ENCODE measurements around the gene TRPC3.

Gene TRPC3

GRCh38 chr4:121951521-121952110 lies at the start of gene TRPC3:
Gene TRPC3, minus strand, starts transcription at chr4:121952060. Its CDS starts 380 bp downstream, at chr4:121951680.
- Histone ChIP-seq H3K4me1 (ENCODE audit: control insufficient read depth in 1 of 2, insufficient read depth in 2 of 2, low read length in 2 of 2) (peaks cover 0 to 8% of the 10 kb centered on the region in 2 donors), H3K9me3 (ENCODE audit: control insufficient read depth in 1 of 2, low read length in 2 of 2) (no peaks in the 10 kb centered on the region), H3K27ac (ENCODE audit: low read length) (no peak within 1 kb of the TSS), H3K36me3 (ENCODE audit: control insufficient read depth in 1 of 2, insufficient read depth in 2 of 2, low read length in 2 of 2) (no peaks in the 10 kb centered on the region), H3K27me3 (ENCODE audit: low read depth, low read length) (no peaks in the 10 kb centered on the region), H3K4me3 (ENCODE audit: low read depth in 1 of 2, low read length in 2 of 2) (peak within 1 kb of the TSS; percentile 70 to 76)

- Histone ChIP-seq H3K27me3 (ENCODE audit: low read depth, low read length) (no peaks in the 10 kb centered on the region), H3K9me3 (ENCODE audit: control insufficient read depth in 1 of 2, low read length in 2 of 2) (no peaks in the 10 kb centered on the region), H3K4me1 (ENCODE audit: control insufficient read depth in 1 of 2, insufficient read depth in 2 of 2, low read length in 2 of 2) (no peaks in the 10 kb centered on the region), H3K36me3 (ENCODE audit: control insufficient read depth in 1 of 2, insufficient read depth in 2 of 2, low read length in 2 of 2) (no peaks in the 10 kb centered on the region), H3K27ac (ENCODE audit: low read length) (no peak overlapping the region), H3K4me3 (ENCODE audit: low read depth in 1 of 2, low read length in 2 of 2) (no peak overlapping the region)
These were observed 49.0 kb upstream of the TRPC3 start for GRCh38 chr4:122000849-122001248.

GRCh38 chr4:121998024-121998423 lies 46.2 kb upstream of the TRPC3 start:
- Histone ChIP-seq H3K36me3 (ENCODE audit: control insufficient read depth in 1 of 2, insufficient read depth in 2 of 2, low read length in 2 of 2) (no peaks in the 10 kb centered on the region), H3K4me3 (ENCODE audit: low read depth in 1 of 2, low read length in 2 of 2) (no peak overlapping the region), H3K27me3 (ENCODE audit: low read depth, low read length) (no peaks in the 10 kb centered on the region), H3K27ac (ENCODE audit: low read length) (no peak overlapping the region), H3K9me3 (ENCODE audit: control insufficient read depth in 1 of 2, low read length in 2 of 2) (no peaks in the 10 kb centered on the region), H3K4me1 (ENCODE audit: control insufficient read depth in 1 of 2, insufficient read depth in 2 of 2, low read length in 2 of 2) (no peaks in the 10 kb centered on the region)

GRCh38 chr4:121995790-121996537 lies 44.1 kb upstream of the TRPC3 start:
- Histone ChIP-seq H3K27ac (ENCODE audit: low read length) (no peak overlapping the region), H3K4me3 (ENCODE audit: low read depth in 1 of 2, low read length in 2 of 2) (no peak overlapping the region), H3K36me3 (ENCODE audit: control insufficient read depth in 1 of 2, insufficient read depth in 2 of 2, low read length in 2 of 2) (no peaks in the 10 kb centered on the region), H3K9me3 (ENCODE audit: control insufficient read depth in 1 of 2, low read length in 2 of 2) (no peaks in the 10 kb centered on the region), H3K4me1 (ENCODE audit: control insufficient read depth in 1 of 2, insufficient read depth in 2 of 2, low read length in 2 of 2) (no peaks in the 10 kb centered on the region), H3K27me3 (ENCODE audit: low read depth, low read length) (no peaks in the 10 kb centered on the region)

GRCh38 chr4:121991968-121992367 lies 40.1 kb upstream of the TRPC3 start:
- H3K9me3 ChIP-seq (ENCODE audit: control insufficient read depth in 1 of 2, low read length in 2 of 2) = no peaks in the 10 kb centered on the region
- H3K4me1 ChIP-seq (ENCODE audit: control insufficient read depth in 1 of 2, insufficient read depth in 2 of 2, low read length in 2 of 2) = no peaks in the 10 kb centered on the region
- H3K36me3 ChIP-seq (ENCODE audit: control insufficient read depth in 1 of 2, insufficient read depth in 2 of 2, low read length in 2 of 2) = no peaks in the 10 kb centered on the region
- no peak overlapping the region for H3K4me3 ChIP-seq (ENCODE audit: low read depth in 1 of 2, low read length in 2 of 2)
- no peaks in the 10 kb centered on the region for H3K27me3 ChIP-seq (ENCODE audit: low read depth, low read length)
- H3K27ac ChIP-seq (ENCODE audit: low read length) = no peak overlapping the region

- Histone ChIP-seq H3K27me3 (ENCODE audit: low read depth, low read length) (no peaks in the 10 kb centered on the region), H3K27ac (ENCODE audit: low read length) (no peak overlapping the region), H3K4me3 (ENCODE audit: low read depth in 1 of 2, low read length in 2 of 2) (no peak overlapping the region), H3K36me3 (ENCODE audit: control insufficient read depth in 1 of 2, insufficient read depth in 2 of 2, low read length in 2 of 2) (no peaks in the 10 kb centered on the region), H3K4me1 (ENCODE audit: control insufficient read depth in 1 of 2, insufficient read depth in 2 of 2, low read length in 2 of 2) (no peaks in the 10 kb centered on the region), H3K9me3 (ENCODE audit: control insufficient read depth in 1 of 2, low read length in 2 of 2) (no peaks in the 10 kb centered on the region)
These were observed 38.6 kb upstream of the TRPC3 start for GRCh38 chr4:121990489-121990888.

- Histone ChIP-seq H3K36me3 (ENCODE audit: control insufficient read depth in 1 of 2, insufficient read depth in 2 of 2, low read length in 2 of 2) (no peaks in the 10 kb centered on the region), H3K27me3 (ENCODE audit: low read depth, low read length) (no peaks in the 10 kb centered on the region), H3K27ac (ENCODE audit: low read length) (no peak overlapping the region), H3K4me1 (ENCODE audit: control insufficient read depth in 1 of 2, insufficient read depth in 2 of 2, low read length in 2 of 2) (no peaks in the 10 kb centered on the region), H3K9me3 (ENCODE audit: control insufficient read depth in 1 of 2, low read length in 2 of 2) (no peaks in the 10 kb centered on the region), H3K4me3 (ENCODE audit: low read depth in 1 of 2, low read length in 2 of 2) (no peak overlapping the region)
These were observed 37.9 kb upstream of the TRPC3 start for GRCh38 chr4:121989715-121990114.

GRCh38 chr4:121988950-121989349 lies 37.1 kb upstream of the TRPC3 start:
- Histone ChIP-seq H3K4me3 (ENCODE audit: low read depth in 1 of 2, low read length in 2 of 2) (no peak overlapping the region), H3K27me3 (ENCODE audit: low read depth, low read length) (no peaks in the 10 kb centered on the region), H3K9me3 (ENCODE audit: control insufficient read depth in 1 of 2, low read length in 2 of 2) (no peaks in the 10 kb centered on the region), H3K4me1 (ENCODE audit: control insufficient read depth in 1 of 2, insufficient read depth in 2 of 2, low read length in 2 of 2) (no peaks in the 10 kb centered on the region), H3K36me3 (ENCODE audit: control insufficient read depth in 1 of 2, insufficient read depth in 2 of 2, low read length in 2 of 2) (no peaks in the 10 kb centered on the region), H3K27ac (ENCODE audit: low read length) (no peak overlapping the region)

- Histone ChIP-seq H3K4me3 (ENCODE audit: low read depth in 1 of 2, low read length in 2 of 2) (no peak overlapping the region), H3K27me3 (ENCODE audit: low read depth, low read length) (no peaks in the 10 kb centered on the region), H3K4me1 (ENCODE audit: control insufficient read depth in 1 of 2, insufficient read depth in 2 of 2, low read length in 2 of 2) (no peaks in the 10 kb centered on the region), H3K9me3 (ENCODE audit: control insufficient read depth in 1 of 2, low read length in 2 of 2) (no peaks in the 10 kb centered on the region), H3K36me3 (ENCODE audit: control insufficient read depth in 1 of 2, insufficient read depth in 2 of 2, low read length in 2 of 2) (no peaks in the 10 kb centered on the region), H3K27ac (ENCODE audit: low read length) (no peak overlapping the region)
These were observed 28.8 kb upstream of the TRPC3 start for GRCh38 chr4:121980643-121981042.

GRCh38 chr4:121978172-121978516 lies 26.3 kb upstream of the TRPC3 start:
- H3K36me3 ChIP-seq (ENCODE audit: control insufficient read depth in 1 of 2, insufficient read depth in 2 of 2, low read length in 2 of 2) = no peaks in the 10 kb centered on the region
- H3K9me3 ChIP-seq (ENCODE audit: control insufficient read depth in 1 of 2, low read length in 2 of 2) = no peaks in the 10 kb centered on the region
- H3K27me3 ChIP-seq (ENCODE audit: low read depth, low read length) = no peaks in the 10 kb centered on the region
- H3K27ac ChIP-seq (ENCODE audit: low read length) = no peak overlapping the region
- H3K4me3 ChIP-seq (ENCODE audit: low read depth in 1 of 2, low read length in 2 of 2) = no peak overlapping the region
- H3K4me1 ChIP-seq (ENCODE audit: control insufficient read depth in 1 of 2, insufficient read depth in 2 of 2, low read length in 2 of 2) = no peaks in the 10 kb centered on the region

GRCh38 chr4:121977251-121978171 lies 25.7 kb upstream of the TRPC3 start:
- no peaks in the 10 kb centered on the region for H3K27me3 ChIP-seq (ENCODE audit: low read depth, low read length)
- no peaks in the 10 kb centered on the region for H3K9me3 ChIP-seq (ENCODE audit: control insufficient read depth in 1 of 2, low read length in 2 of 2)
- no peak overlapping the region for H3K4me3 ChIP-seq (ENCODE audit: low read depth in 1 of 2, low read length in 2 of 2)
- H3K27ac ChIP-seq (ENCODE audit: low read length) = no peak overlapping the region
- no peaks in the 10 kb centered on the region for H3K4me1 ChIP-seq (ENCODE audit: control insufficient read depth in 1 of 2, insufficient read depth in 2 of 2, low read length in 2 of 2)
- H3K36me3 ChIP-seq (ENCODE audit: control insufficient read depth in 1 of 2, insufficient read depth in 2 of 2, low read length in 2 of 2) = no peaks in the 10 kb centered on the region

All from muscle layer of duodenum (tissue), 2 donors.